ENCODE results near the gene LILRB4.
"Not testable (repeated sequence)": the region's sequence is repeated elsewhere in the genome, so short reads cannot be mapped to it uniquely, and the experiment has no call there.

LILRB4 gene

DNA sequence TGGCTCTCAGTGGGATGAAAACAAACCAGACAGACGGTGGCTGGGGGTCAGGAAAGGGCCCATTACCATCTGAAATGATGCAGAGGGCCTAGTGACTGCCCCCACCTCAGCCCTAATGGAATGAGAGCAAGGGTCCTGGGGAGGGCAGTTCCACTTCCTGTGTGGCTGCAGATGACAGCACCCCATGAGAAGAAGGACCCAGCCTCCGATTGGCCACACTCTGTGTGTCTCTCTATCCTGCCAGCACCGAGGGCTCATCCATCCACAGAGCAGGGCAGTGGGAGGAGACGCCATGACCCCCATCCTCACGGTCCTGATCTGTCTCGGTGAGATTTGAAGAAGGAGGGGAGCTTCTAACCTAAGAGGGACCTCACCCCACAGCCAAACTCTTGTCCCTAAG lies 32.0 kb upstream of the LILRB4 start:
- no peak overlapping the region for H3K27ac ChIP-seq (ENCODE audit: low read depth, low read length)
- no peaks in the 10 kb centered on the region for H3K4me1 ChIP-seq (ENCODE audit: control insufficient read depth, insufficient read depth, low read length)
- no peaks in the 10 kb centered on the region for H3K27me3 ChIP-seq (ENCODE audit: control insufficient read depth, insufficient read depth, low read length)
- H3K9ac ChIP-seq (ENCODE audit: low read depth, low read length), result no peak overlapping the region
- no peaks in the 10 kb centered on the region for H3K36me3 ChIP-seq (ENCODE audit: control insufficient read depth, insufficient read depth, low read length)
- peaks cover 69% of the 10 kb centered on the region for H3K9me3 ChIP-seq (ENCODE audit: control insufficient read depth, insufficient read depth, low read length)
- no peak overlapping the region for H3K4me3 ChIP-seq (ENCODE audit: low read depth, low read length)

DNA sequence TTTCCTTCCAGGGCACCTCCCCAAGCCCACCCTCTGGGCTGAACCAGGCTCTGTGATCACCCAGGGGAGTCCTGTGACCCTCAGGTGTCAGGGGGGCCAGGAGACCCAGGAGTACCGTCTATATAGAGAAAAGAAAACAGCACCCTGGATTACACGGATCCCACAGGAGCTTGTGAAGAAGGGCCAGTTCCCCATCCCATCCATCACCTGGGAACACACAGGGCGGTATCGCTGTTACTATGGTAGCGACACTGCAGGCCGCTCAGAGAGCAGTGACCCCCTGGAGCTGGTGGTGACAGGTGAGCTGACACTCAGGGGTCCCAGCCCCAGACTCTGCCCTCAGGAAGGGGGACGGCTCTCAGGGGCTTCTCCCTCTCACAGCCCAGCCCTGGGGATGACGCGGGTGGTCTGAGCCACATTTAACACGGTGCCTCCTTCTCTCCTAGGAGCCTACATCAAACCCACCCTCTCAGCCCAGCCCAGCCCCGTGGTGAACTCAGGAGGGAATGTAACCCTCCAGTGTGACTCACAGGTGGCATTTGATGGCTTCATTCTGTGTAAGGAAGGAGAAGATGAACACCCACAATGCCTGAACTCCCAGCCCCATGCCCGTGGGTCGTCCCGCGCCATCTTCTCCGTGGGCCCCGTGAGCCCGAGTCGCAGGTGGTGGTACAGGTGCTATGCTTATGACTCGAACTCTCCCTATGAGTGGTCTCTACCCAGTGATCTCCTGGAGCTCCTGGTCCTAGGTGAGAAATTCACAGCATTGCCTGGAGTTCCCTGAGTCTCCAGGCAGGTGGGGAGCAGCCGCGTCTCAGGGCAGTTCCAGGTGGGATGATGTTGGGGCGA lies 31.1 kb upstream of the LILRB4 start:
- H3K4me3 ChIP-seq (ENCODE audit: low read depth, low read length); H3K36me3 ChIP-seq (ENCODE audit: control insufficient read depth, insufficient read depth, low read length); H3K27me3 ChIP-seq (ENCODE audit: control insufficient read depth, insufficient read depth, low read length); H3K4me1 ChIP-seq (ENCODE audit: control insufficient read depth, insufficient read depth, low read length); H3K27ac ChIP-seq (ENCODE audit: low read depth, low read length); H3K9ac ChIP-seq (ENCODE audit: low read depth, low read length): not testable (repeated sequence)
- peaks cover 67% of the 10 kb centered on the region for H3K9me3 ChIP-seq (ENCODE audit: control insufficient read depth, insufficient read depth, low read length)

DNA sequence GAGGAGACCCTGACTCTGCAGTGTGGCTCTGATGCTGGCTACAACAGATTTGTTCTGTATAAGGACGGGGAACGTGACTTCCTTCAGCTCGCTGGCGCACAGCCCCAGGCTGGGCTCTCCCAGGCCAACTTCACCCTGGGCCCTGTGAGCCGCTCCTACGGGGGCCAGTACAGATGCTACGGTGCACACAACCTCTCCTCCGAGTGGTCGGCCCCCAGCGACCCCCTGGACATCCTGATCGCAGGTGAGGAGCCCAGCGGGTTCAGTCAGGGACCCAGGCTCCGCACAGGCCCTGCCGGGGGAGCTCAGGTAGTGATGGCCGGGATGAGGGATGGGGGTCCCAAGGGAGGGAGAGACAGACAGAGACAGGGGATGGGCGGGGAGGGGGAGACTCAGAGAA lies 30.3 kb upstream of the LILRB4 start:
- H3K9me3 ChIP-seq (ENCODE audit: control insufficient read depth, insufficient read depth, low read length), result peaks cover 62% of the 10 kb centered on the region
- H3K4me1 ChIP-seq (ENCODE audit: control insufficient read depth, insufficient read depth, low read length); H3K27me3 ChIP-seq (ENCODE audit: control insufficient read depth, insufficient read depth, low read length); H3K27ac ChIP-seq (ENCODE audit: low read depth, low read length); H3K36me3 ChIP-seq (ENCODE audit: control insufficient read depth, insufficient read depth, low read length); H3K9ac ChIP-seq (ENCODE audit: low read depth, low read length); H3K4me3 ChIP-seq (ENCODE audit: low read depth, low read length): not testable (repeated sequence)

DNA sequence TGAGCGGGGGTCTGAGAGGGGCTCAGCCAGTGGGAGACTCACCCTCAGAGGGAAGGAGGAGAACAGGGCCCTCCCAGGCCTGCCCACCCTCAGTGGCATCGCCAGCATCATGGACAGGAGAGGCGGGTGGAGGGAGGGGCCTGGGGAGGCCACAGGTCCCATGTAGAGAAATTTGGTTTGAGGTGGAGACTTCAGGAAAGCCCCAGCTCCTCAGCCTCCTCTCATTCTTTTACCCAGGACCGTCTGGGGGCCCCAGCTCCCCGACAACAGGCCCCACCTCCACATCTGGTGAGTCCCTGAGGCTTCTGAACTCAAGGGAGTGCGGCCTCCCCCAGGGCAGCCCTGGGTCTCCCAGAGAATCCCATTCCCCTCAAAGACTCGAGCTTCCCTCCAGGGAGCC lies 29.4 kb upstream of the LILRB4 start:
- no peaks in the 10 kb centered on the region for H3K27me3 ChIP-seq (ENCODE audit: control insufficient read depth, insufficient read depth, low read length)
- no peaks in the 10 kb centered on the region for H3K36me3 ChIP-seq (ENCODE audit: control insufficient read depth, insufficient read depth, low read length)
- no peaks in the 10 kb centered on the region for H3K4me1 ChIP-seq (ENCODE audit: control insufficient read depth, insufficient read depth, low read length)
- peaks cover 58% of the 10 kb centered on the region for H3K9me3 ChIP-seq (ENCODE audit: control insufficient read depth, insufficient read depth, low read length)
- H3K9ac ChIP-seq (ENCODE audit: low read depth, low read length), result no peak overlapping the region
- no peak overlapping the region for H3K4me3 ChIP-seq (ENCODE audit: low read depth, low read length)
- H3K27ac ChIP-seq (ENCODE audit: low read depth, low read length), result no peak overlapping the region

DNA sequence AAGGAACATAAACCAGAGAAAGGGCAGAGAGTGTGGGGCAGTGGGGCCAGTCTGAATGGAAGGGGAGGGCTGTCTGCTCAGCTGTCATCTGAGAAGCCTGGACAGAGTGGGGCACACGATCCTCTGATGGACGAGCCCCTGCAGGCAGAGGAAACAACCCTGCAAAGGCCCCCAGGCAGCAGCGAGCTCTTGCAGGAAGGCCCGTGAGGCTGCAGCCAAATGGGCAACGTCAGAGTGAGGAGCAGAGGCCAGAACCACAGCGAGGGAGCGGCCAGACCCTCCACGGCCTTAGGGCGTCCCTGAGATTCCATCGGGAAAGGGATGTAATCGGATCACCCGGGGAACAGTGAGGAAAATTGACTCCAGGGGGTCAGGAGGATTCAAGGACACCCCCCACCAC lies 26.7 kb upstream of the LILRB4 start:
- H3K27ac ChIP-seq (ENCODE audit: low read depth, low read length); H3K4me3 ChIP-seq (ENCODE audit: low read depth, low read length); H3K4me1 ChIP-seq (ENCODE audit: control insufficient read depth, insufficient read depth, low read length); H3K27me3 ChIP-seq (ENCODE audit: control insufficient read depth, insufficient read depth, low read length); H3K36me3 ChIP-seq (ENCODE audit: control insufficient read depth, insufficient read depth, low read length); H3K9ac ChIP-seq (ENCODE audit: low read depth, low read length): not testable (repeated sequence)
- peaks cover 58% of the 10 kb centered on the region for H3K9me3 ChIP-seq (ENCODE audit: control insufficient read depth, insufficient read depth, low read length)

DNA sequence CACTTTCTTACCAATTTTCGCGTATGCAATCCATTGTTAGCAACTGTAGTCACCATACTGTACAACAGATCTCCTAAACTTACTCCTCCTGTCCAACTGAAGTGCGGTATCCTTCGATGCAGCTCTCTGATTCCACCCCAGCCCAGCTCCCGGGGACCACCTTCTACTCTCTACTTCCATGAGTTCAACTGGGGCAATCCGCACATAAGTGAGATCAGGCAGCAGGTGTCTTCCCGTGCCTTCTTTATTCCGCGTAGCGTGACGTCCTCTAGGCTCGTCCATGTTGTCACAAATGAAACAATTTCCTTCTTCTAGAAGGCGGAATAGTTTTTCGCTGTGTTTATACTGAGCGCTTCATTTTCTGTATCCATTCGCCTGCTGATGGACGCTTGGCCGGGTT lies 24.1 kb upstream of the LILRB4 start:
- H3K27me3 ChIP-seq (ENCODE audit: control insufficient read depth, insufficient read depth, low read length), result no peaks in the 10 kb centered on the region
- H3K4me1 ChIP-seq (ENCODE audit: control insufficient read depth, insufficient read depth, low read length), result no peaks in the 10 kb centered on the region
- H3K9me3 ChIP-seq (ENCODE audit: control insufficient read depth, insufficient read depth, low read length), result peaks cover 55% of the 10 kb centered on the region
- H3K27ac ChIP-seq (ENCODE audit: low read depth, low read length), result no peak overlapping the region
- no peaks in the 10 kb centered on the region for H3K36me3 ChIP-seq (ENCODE audit: control insufficient read depth, insufficient read depth, low read length)
- H3K9ac ChIP-seq (ENCODE audit: low read depth, low read length), result no peak overlapping the region
- no peak overlapping the region for H3K4me3 ChIP-seq (ENCODE audit: low read depth, low read length)

DNA sequence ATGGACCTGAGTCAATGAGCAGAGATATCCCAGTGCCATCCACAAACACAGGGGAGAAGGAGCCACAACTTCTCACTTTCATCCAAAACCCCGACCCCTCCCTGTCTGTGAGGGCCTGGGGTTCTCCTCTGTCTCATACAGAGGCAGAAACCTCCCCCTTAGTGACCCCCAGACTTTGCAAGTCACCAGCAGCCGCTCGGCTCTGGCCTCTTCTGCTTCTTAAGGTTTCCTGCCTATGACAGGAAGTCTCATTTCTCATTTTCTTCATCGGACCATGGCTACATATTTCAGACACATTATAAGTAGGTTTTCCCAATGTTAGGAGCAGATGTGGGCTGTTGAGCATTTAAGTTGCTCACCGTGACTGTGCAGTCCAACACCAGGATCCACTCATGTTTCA lies 19.8 kb upstream of the LILRB4 start:
- peaks cover 68% of the 10 kb centered on the region for H3K9me3 ChIP-seq (ENCODE audit: control insufficient read depth, insufficient read depth, low read length)
- H3K36me3 ChIP-seq (ENCODE audit: control insufficient read depth, insufficient read depth, low read length); H3K27me3 ChIP-seq (ENCODE audit: control insufficient read depth, insufficient read depth, low read length); H3K9ac ChIP-seq (ENCODE audit: low read depth, low read length); H3K4me1 ChIP-seq (ENCODE audit: control insufficient read depth, insufficient read depth, low read length); H3K4me3 ChIP-seq (ENCODE audit: low read depth, low read length); H3K27ac ChIP-seq (ENCODE audit: low read depth, low read length): not testable (repeated sequence)

DNA sequence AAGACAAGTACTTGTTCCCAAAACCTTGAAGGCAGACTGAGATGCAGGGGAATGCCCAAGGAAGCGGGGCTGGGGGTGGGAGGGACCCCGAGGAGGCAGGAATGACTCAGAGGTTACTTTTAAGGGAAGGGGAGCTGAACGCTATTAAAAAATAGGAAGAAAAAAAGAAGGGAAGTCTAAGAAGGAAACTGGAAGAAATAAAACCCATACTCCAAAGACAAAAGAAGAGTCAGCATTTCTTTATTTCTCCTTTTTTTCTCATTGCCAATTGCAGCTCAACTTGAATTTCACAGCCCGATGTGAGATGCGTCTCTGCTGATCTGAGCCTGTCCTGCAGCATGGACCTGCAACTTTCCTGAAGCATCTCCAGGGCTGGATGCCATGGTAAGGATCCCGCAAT lies 19.2 kb upstream of the LILRB4 start:
- H3K4me3 ChIP-seq (ENCODE audit: low read depth, low read length); H3K9ac ChIP-seq (ENCODE audit: low read depth, low read length); H3K4me1 ChIP-seq (ENCODE audit: control insufficient read depth, insufficient read depth, low read length); H3K27ac ChIP-seq (ENCODE audit: low read depth, low read length); H3K36me3 ChIP-seq (ENCODE audit: control insufficient read depth, insufficient read depth, low read length); H3K27me3 ChIP-seq (ENCODE audit: control insufficient read depth, insufficient read depth, low read length): not testable (repeated sequence)
- peaks cover 69% of the 10 kb centered on the region for H3K9me3 ChIP-seq (ENCODE audit: control insufficient read depth, insufficient read depth, low read length)

DNA sequence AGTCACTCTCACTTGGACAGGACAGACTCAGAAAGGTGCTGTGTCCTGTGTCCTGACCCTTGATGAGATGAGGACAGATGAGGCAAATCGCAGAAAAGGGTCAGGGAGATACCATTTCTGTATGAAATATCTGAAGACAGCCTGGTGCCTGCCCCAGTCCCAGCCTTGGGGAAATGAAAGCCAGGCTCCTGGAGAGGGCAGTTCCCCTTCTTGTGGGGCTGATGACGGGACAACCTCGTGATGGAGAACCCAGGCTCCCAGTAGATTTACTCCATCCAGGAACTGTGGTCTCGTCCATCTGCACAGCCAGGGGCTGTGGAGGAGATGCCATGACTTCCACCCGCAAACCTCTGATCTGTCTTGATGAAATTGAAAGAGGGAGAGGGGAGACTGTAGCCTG lies 18.7 kb upstream of the LILRB4 start:
- no peak overlapping the region for H3K27ac ChIP-seq (ENCODE audit: low read depth, low read length)
- H3K4me3 ChIP-seq (ENCODE audit: low read depth, low read length), result no peak overlapping the region
- H3K4me1 ChIP-seq (ENCODE audit: control insufficient read depth, insufficient read depth, low read length), result no peaks in the 10 kb centered on the region
- peaks cover 69% of the 10 kb centered on the region for H3K9me3 ChIP-seq (ENCODE audit: control insufficient read depth, insufficient read depth, low read length)
- no peak overlapping the region for H3K9ac ChIP-seq (ENCODE audit: low read depth, low read length)
- H3K27me3 ChIP-seq (ENCODE audit: control insufficient read depth, insufficient read depth, low read length), result no peaks in the 10 kb centered on the region
- H3K36me3 ChIP-seq (ENCODE audit: control insufficient read depth, insufficient read depth, low read length), result no peaks in the 10 kb centered on the region

DNA sequence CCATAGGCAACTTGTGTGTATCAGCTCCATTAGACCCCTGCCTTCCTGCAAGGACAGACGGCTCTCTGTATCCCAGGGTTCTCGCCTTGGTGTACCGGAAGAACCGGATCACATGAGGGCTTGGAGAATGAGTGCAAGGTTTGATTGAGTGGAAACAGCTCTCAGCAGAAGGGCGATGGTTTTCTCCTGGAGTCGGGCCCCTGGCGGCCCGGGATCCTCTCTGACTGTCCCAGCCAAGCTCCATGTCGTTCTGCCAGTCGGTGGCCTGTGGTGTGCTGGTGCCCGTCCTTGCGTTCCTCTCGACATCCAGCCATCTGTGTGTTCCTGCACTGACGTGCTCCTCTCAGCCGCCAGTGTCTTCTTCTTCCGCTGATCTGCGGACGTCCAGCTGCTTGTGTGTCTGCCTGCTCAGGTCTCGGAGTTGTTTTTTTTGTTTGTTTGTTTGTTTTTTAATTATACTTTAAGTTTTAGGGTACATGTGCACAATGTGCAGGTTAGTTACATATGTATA lies 16.4 kb upstream of the LILRB4 start:
- Histone ChIP-seq H3K9ac (ENCODE audit: low read depth, low read length) (no peak overlapping the region), H3K4me1 (ENCODE audit: control insufficient read depth, insufficient read depth, low read length) (no peaks in the 10 kb centered on the region), H3K27ac (ENCODE audit: low read depth, low read length) (no peak overlapping the region), H3K27me3 (ENCODE audit: control insufficient read depth, insufficient read depth, low read length) (no peaks in the 10 kb centered on the region), H3K36me3 (ENCODE audit: control insufficient read depth, insufficient read depth, low read length) (no peaks in the 10 kb centered on the region), H3K4me3 (ENCODE audit: low read depth, low read length) (no peak overlapping the region), H3K9me3 (ENCODE audit: control insufficient read depth, insufficient read depth, low read length) (peaks cover 66% of the 10 kb centered on the region)

DNA sequence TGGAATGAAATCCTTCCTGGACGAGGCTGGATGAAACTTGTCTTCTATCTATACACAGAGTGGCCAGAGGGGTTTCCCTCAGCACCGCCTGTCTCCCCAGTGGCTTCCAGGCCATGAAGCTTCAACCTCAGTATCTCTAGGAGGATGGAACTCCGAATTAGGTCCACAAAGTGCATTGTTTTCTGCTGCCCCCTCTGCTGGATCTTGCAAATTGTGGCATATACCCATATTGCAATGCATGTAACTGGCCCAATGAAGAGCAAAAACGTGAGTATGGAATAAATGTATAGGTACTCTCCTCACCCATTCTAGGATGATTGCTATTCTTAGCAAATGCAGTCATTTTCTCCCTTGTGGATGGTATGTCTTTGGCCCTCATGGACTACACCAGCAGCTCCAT lies 14.7 kb upstream of the LILRB4 start:
- Histone ChIP-seq H3K4me1 (ENCODE audit: control insufficient read depth, insufficient read depth, low read length) (no peaks in the 10 kb centered on the region), H3K4me3 (ENCODE audit: low read depth, low read length) (no peak overlapping the region), H3K27me3 (ENCODE audit: control insufficient read depth, insufficient read depth, low read length) (no peaks in the 10 kb centered on the region), H3K9me3 (ENCODE audit: control insufficient read depth, insufficient read depth, low read length) (peaks cover 75% of the 10 kb centered on the region), H3K27ac (ENCODE audit: low read depth, low read length) (no peak overlapping the region), H3K9ac (ENCODE audit: low read depth, low read length) (no peak overlapping the region), H3K36me3 (ENCODE audit: control insufficient read depth, insufficient read depth, low read length) (no peaks in the 10 kb centered on the region)
